K562 (cell line): Measurements from ENCODE around the gene SYNE2. TPM values are rescaled to one million over a fixed set of nuclear protein-coding genes. Genes with fewer than 3 reads are reported as not detected.

Experiments
- ATAC-seq: fragments of 200-7000 bp; cut with Tn5 transposase; 3 replicates; pipeline ENCODE4 v1.9.1; 2020; ENCODE audit warnings: moderate library complexity
- BruUV-seq: library from RNA; stranded (reverse); fragments of 400-500 nt; replicated peaks from 2 replicates; lab custom pipeline; 2021; lab: Mats Ljungman, UMichigan
- CTCF ChIA-PET: fragments of 300-600 bp; formaldehyde crosslinking; extraction: SDS; loops from one replicate; lab custom pipeline; 2021; ENCODE audit warnings: low intra/inter-chr PET ratio; lab: Yijun Ruan, JAX
- POLR2A ChIA-PET: fragments of 300-600, 350-650 bp; sonication (Branson Sonifier 250); formaldehyde crosslinking; extraction: SDS; loops from one replicate; lab custom pipeline; 2021; ENCODE audit warnings: antibody characterized with exemption, inconsistent platforms; lab: Yijun Ruan, JAX
- DNase-seq, 4 experiments: peaks; one replicate each; pipeline versions ENCODE4 v3.0.0 to v3.0.0-alpha.2; 2011 to 2018; ENCODE audit warnings: low spot score in 3 of 4, mixed read lengths in 3 of 4; ENCODE audit errors: extremely low read depth in 1 of 4
- FAIRE-seq: peaks from 2 replicates; lab custom pipeline; 2011; peaks lifted over from hg19 to GRCh38; lab: Jason Lieb, UNC
- H2AFZ ChIP-seq: 2 replicates; pipeline ENCODE4 v1.6.0; 2011; ENCODE audit warnings: low read depth, low read length, control low read depth, inconsistent platforms
- H3K27ac ChIP-seq: fragments of 200-600 bp; 3 replicates; pipeline ENCODE4 v1.8.0; 2011; ENCODE audit warnings: low read depth, mild to moderate bottlenecking, control low read depth, inconsistent platforms, low read length, moderate library complexity, mixed read lengths; ENCODE audit errors: extremely low read depth
- H3K27me3 ChIP-seq, 2 experiments: fragments of 300-600 bp in 1 of 2; 2 replicates in 1 of 2; 3 replicates in 1 of 2; pipeline versions ENCODE4 v1.6.0 to v1.8.0; 2011; ENCODE audit warnings: inconsistent platforms in 2 of 2, low read length in 2 of 2, mild to moderate bottlenecking in 1 of 2, mixed read lengths in 1 of 2, moderate library complexity in 1 of 2; ENCODE audit not compliant: control insufficient read depth in 2 of 2, insufficient read depth in 2 of 2
- H3K36me3 ChIP-seq: fragments of 300-600 bp; 3 replicates; pipeline ENCODE4 v1.8.0; 2011; ENCODE audit warnings: mild to moderate bottlenecking, low read length, inconsistent platforms; ENCODE audit not compliant: control insufficient read depth, insufficient read depth
- H3K4me1 ChIP-seq, 2 experiments: fragments of 200-600 bp in 1 of 2; replicated peaks in 1 of 2; 2 replicates in 1 of 2; 3 replicates in 1 of 2; pipeline versions ENCODE4 v1.5.1 to v1.8.0; 2011; ENCODE audit warnings: inconsistent platforms in 2 of 2, low read length in 2 of 2, mild to moderate bottlenecking in 1 of 2, mixed read lengths in 1 of 2, moderate library complexity in 1 of 2; ENCODE audit not compliant: control insufficient read depth in 2 of 2, insufficient read depth in 2 of 2
- H3K4me2 ChIP-seq: 2 replicates; pipeline ENCODE4 v1.6.1; 2011; ENCODE audit warnings: low read length, control low read depth, inconsistent platforms, mixed read lengths; ENCODE audit not compliant: insufficient read depth
- H3K4me3 ChIP-seq: fragments of 200-600 bp; sonication (generic), shearing (Covaris generic); 2 replicates; pipeline ENCODE4 v1.5.1; 2016; ENCODE audit warnings: control low read depth, inconsistent platforms
- H3K79me2 ChIP-seq: fragments of 200-600 bp; 3 replicates; pipeline ENCODE4 v1.8.0; 2011; ENCODE audit warnings: low read length, inconsistent platforms; ENCODE audit not compliant: control insufficient read depth, insufficient read depth
- H3K9ac ChIP-seq, 2 experiments: 2 replicates each; pipeline versions ENCODE4 v1.6.0 to v1.6.1; 2011; ENCODE audit warnings: low read depth in 2 of 2, low read length in 2 of 2, control low read depth in 1 of 2, inconsistent platforms in 1 of 2, mild to moderate bottlenecking in 1 of 2, mixed read lengths in 1 of 2; ENCODE audit not compliant: insufficient read depth in 1 of 2
- H3K9me1 ChIP-seq: one replicate; pipeline ENCODE4 v1.6.0; 2011; ENCODE audit warnings: inconsistent platforms, mild to moderate bottlenecking, low read length, moderate library complexity; ENCODE audit not compliant: control insufficient read depth, insufficient read depth
- H3K9me3 ChIP-seq: replicated peaks from 2 replicates; pipeline ENCODE4 v1.5.1; 2011; ENCODE audit warnings: low read depth, low read length, inconsistent platforms; ENCODE audit not compliant: control insufficient read depth, insufficient read depth
- H4K20me1 ChIP-seq: replicated peaks from 2 replicates; pipeline ENCODE4 v1.6.1; 2011; ENCODE audit warnings: low read length, inconsistent platforms, mixed read lengths; ENCODE audit not compliant: control insufficient read depth, insufficient read depth
- BMI1 ChIP-seq: fragments of 150-350 bp; IDR thresholded peaks from 2 replicates; pipeline ENCODE4 v1.6.1; 2014; ENCODE audit warnings: low read length
- EP400 ChIP-seq: fragments of 450-650 bp; IDR thresholded peaks from 2 replicates; pipeline ENCODE4 v1.6.1; 2017; ENCODE audit warnings: antibody characterized with exemption, mild to moderate bottlenecking, moderate library complexity
- ID3 ChIP-seq, 2 experiments: fragments of 250-450 bp in 1 of 2; fragments of 450-650 bp in 1 of 2; sonication (Bioruptor Pico) in 1 of 2; IDR thresholded peaks; 2 replicates each; pipeline versions ENCODE4 v1.6.1 to v1.8.0; 2016 to 2021; ENCODE audit warnings: mild to moderate bottlenecking in 2 of 2, moderate library complexity in 2 of 2, missing compliant biosample characterization in 1 of 2, missing genetic modification characterization in 1 of 2
- MCM5 ChIP-seq: fragments of 450-650 bp; IDR thresholded peaks from 2 replicates; pipeline ENCODE4 v1.6.1; 2016; ENCODE audit warnings: low read depth
- POLR3A ChIP-seq: IDR thresholded peaks from 2 replicates; pipeline ENCODE4 v1.6.1; 2011; ENCODE audit warnings: borderline replicate concordance, mild to moderate bottlenecking, moderate library complexity; ENCODE audit not compliant: insufficient read length, insufficient read depth; ENCODE audit errors: extremely low read depth
- SETDB1 ChIP-seq: IDR thresholded peaks from one replicate; pipeline ENCODE4 v1.6.1; 2012; ENCODE audit warnings: low read length, control low read depth, inconsistent platforms
- ZNF134 ChIP-seq: fragments of 250-450 bp; sonication (Bioruptor Pico); conservative IDR thresholded peaks from 2 replicates; pipeline ENCODE4 v1.4.0; 2020
- ZNF224 ChIP-seq: sonication (generic); formaldehyde crosslinking; IDR thresholded peaks from 2 replicates; pipeline ENCODE4 v1.8.0; 2022; ENCODE audit warnings: mild to moderate bottlenecking, missing genetic modification reagents
- ZNF507 ChIP-seq: conservative IDR thresholded peaks from 2 replicates; pipeline ENCODE4 v1.6.1; 2017; ENCODE audit warnings: missing genetic modification characterization, missing compliant biosample characterization
- WGBS: fragments of 100-300 bp; shearing (Covaris generic); methylation state at CpG from one replicate; pipeline ENCODE4 v1.1.6; 2016; ENCODE audit warnings: low coverage, mixed read lengths; ENCODE audit not compliant: insufficient coverage; ENCODE audit errors: missing lambda C conversion rate; 5-methylcytosine and 5-hydroxymethylcytosine counted together
- in situ Hi-C: fragments of 300-500 bp; cut with MboI; formaldehyde crosslinking; loops from 4 replicates; pipeline ENCODE4 v1.15.0; 2018; ENCODE audit warnings: inconsistent platforms, mixed read lengths
- intact Hi-C: fragments of 100-400 bp; cut with micrococcal nuclease; formaldehyde crosslinking; loops from 2 replicates; pipeline ENCODE4 v1.14.2; 2022
- polyA plus RNA-seq, 8 experiments: library from polyadenylated mRNA; depleted of rRNA in 4 of 8; stranded (reverse) in 5 of 8; unstranded in 3 of 8; fragments of >200 nt; fragmentation: Nextera tagmentation in 2 of 8; fragmentation: Illumina TruSeq in 1 of 8; extraction: Ambion mirVana in 2 of 8; extraction: Trizol in 1 of 8; gene quantifications; 2 replicates each; pipeline versions ENCODE4 v1.2.1 to v1.2.3, GENCODE V29; 2011 to 2014; ENCODE audit warnings: inconsistent platforms in 1 of 8, missing spikeins in 1 of 8
- total RNA-seq, 7 experiments: library from RNA; depleted of rRNA in 6 of 7; stranded (reverse); fragments of >200 nt in 6 of 7; fragmentation: Illumina TruSeq in 2 of 7; extraction: Trizol in 2 of 7; gene quantifications; 2 replicates each; pipeline versions ENCODE4 v1.2.1 to v1.2.3, GENCODE V29; 2011 to 2021; ENCODE audit warnings: low replicate concordance in 1 of 7

The SYNE2 gene
- total and polyA plus RNA-seq, 9 of the 15 experiments (the other 6 are each of a cell fraction or from before 2014, with no cell fraction given) = 0.06 to 0.53 (median 0.11) TPM

GRCh38 chr14:64202716-64203115 lies 349.9 kb downstream of the SYNE2 start:
- no peak overlapping the region for H3K27ac ChIP-seq
- no peaks in the 10 kb centered on the region for H3K9me1 ChIP-seq
- intact Hi-C loops = no loop called here
- H2AFZ ChIP-seq = no peak overlapping the region
- ATAC-seq (no peak), DNase-seq (no peak), FAIRE-seq (no peak)
- no peak overlapping the region for H3K4me3 ChIP-seq
- H3K79me2 ChIP-seq = no peaks in the 10 kb centered on the region
- CTCF ChIA-PET = no interaction called here
- no peaks in the 10 kb centered on the region for H3K36me3 ChIP-seq
- H3K9ac ChIP-seq = no peak overlapping the region
- 50% methylated on average over 10 of the region's 10 CpGs for WGBS
- no peaks in the 10 kb centered on the region for H4K20me1 ChIP-seq
- H3K4me2 ChIP-seq = no peak overlapping the region
- no peaks in the 10 kb centered on the region for H3K9me3 ChIP-seq
- H3K4me1 ChIP-seq = no peaks in the 10 kb centered on the region
- H3K27me3 ChIP-seq = no peaks in the 10 kb centered on the region
- no peak for TF ChIP-seq ZNF507 (tag)
- TF ChIP-seq EP400 = no peak
- TF ChIP-seq SETDB1 = no peak
- TF ChIP-seq, all 486 proteins: peak for 0
- no TSS peak for BruUV-seq
- POLR2A ChIA-PET = interaction anchor here (0.6 to 0.7 kb wide), 2 partner anchors 236 to 1206 kb away, joined by 3 read pairs; no protein-coding TSS in a partner anchor
- in situ Hi-C loops = no loop called here

DNA sequence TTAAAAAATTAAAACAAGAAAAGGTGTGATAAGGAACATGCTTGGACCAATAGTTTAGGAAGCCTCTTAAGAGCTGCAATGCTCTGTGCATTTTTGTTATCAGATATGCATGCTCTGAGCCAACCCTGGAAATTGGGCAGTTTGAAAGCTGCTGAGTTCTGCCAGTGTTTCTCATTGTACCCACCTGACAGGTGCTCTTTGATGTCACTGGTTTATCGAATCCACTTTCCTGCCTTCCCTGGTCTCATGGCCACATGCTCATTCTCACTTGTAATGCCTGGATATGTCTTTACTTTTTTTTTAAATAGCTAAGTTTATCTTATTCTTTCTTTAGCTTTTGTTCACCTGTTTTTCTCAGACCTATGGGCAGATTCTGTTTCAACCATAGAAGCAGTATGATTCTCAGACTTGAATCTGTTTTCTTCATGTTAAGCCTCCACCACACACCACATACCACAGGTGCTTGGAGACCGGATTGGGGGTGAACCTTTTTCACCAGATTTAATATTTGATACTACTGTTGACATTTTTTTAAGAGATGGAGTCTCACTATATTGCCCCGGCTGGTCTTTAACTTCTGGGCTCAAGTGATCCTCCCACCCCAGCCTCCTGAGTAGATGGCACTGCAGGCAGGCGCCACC lies 350.7 kb downstream of the SYNE2 start:
- no peaks in the 10 kb centered on the region for H3K4me1 ChIP-seq
- POLR2A ChIA-PET = interaction anchor here (0.6 to 1.6 kb wide), 2 partner anchors 9 to 236 kb away, joined by 3 to 7 read pairs; no protein-coding TSS in a partner anchor
- TF ChIP-seq ZNF134 (no peak), MCM5 (no peak), ZNF224 (CRISPR knock-in tag) (no peak), ID3 (CRISPR knock-in tag; IDR thresholded peaks at IDR 0.05) (no peak), ID3 (tag; IDR thresholded peaks at IDR 0.05) (no peak), BMI1 (no peak), POLR3A (no peak)

More for the DNA sequence above, 350.7 kb downstream of the SYNE2 start:
- Histone ChIP-seq H2AFZ (no peak overlapping the region), H3K9me1 (no peaks in the 10 kb centered on the region), H3K79me2 (no peaks in the 10 kb centered on the region), H3K9me3 (no peaks in the 10 kb centered on the region), H3K4me3 (no peak overlapping the region), H3K27me3 (no peaks in the 10 kb centered on the region), H3K9ac (no peak overlapping the region), H3K27ac (no peak overlapping the region), H3K36me3 (no peaks in the 10 kb centered on the region), H4K20me1 (no peaks in the 10 kb centered on the region), H3K4me2 (no peak overlapping the region)
- DNase-seq = no peak
- no peak for FAIRE-seq
- intact Hi-C loops (no loop called here), in situ Hi-C loops (no loop called here)
- ATAC-seq = no peak
- CTCF ChIA-PET = no interaction called here
- no TSS peak for BruUV-seq
- WGBS = 53% methylated on average over 4 of the region's 4 CpGs
